ENCODE results near the gene OXCT1. TPM values are rescaled to one million over a fixed set of nuclear protein-coding genes. Genes with fewer than 3 reads are reported as not detected.

The OXCT1 gene
- total and polyA plus RNA-seq, 9 of the 15 experiments (the other 6 are each of a cell fraction or from before 2014, with no cell fraction given), result 24.7 to 61.2 (median 41.9) TPM

DNA sequence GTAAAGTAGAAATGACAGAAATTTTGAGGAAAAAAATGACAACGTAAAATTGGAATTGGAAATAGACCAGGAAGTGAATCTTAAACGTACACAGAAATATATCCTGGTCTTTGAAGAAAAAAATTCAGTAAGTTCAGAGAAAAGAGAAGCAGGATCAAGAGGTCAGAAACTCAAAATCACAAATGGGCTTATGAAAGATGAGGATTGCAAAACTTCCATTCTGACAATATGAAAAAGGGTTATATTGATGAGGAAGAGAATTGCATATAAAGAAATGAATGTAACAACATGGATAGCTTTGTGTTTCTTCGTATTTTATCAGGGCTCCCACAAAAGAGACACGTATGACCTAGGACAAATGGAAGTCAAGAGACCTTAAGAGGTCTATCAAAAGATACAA lies 58.1 kb downstream of the OXCT1 start:
- no peaks in the 10 kb centered on the region for H3K9me1 ChIP-seq (ENCODE audit: control insufficient read depth, insufficient read depth, low read length)
- WGBS (ENCODE audit: insufficient coverage, low coverage, missing lambda C conversion rate), result 40% methylated on average over 4 of the region's 4 CpGs
- in situ Hi-C loops (cut with MboI) (no loop called here), intact Hi-C loops (cut with micrococcal nuclease) (no loop called here)
- ATAC-seq (no peak), FAIRE-seq (no peak), DNase-seq (ENCODE audit: extremely low read depth in 1 of 4, low spot score in 3 of 4) (no peak)
- TF ChIP-seq NONO (IDR thresholded peaks at IDR 0.05; ENCODE audit: low read depth in 2 of 2, low read length in 1 of 2) (no peak), GABPA (tag; conservative IDR thresholded peaks at IDR 0.05; ENCODE audit: low read depth) (no peak), MIER1 (IDR thresholded peaks at IDR 0.05; ENCODE audit: low read depth) (no peak), ETV1 (tag; conservative IDR thresholded peaks at IDR 0.05; ENCODE audit: low read depth) (no peak), RNF2 (IDR thresholded peaks at IDR 0.05) (no peak), POLR3A (IDR thresholded peaks at IDR 0.05; ENCODE audit: borderline replicate concordance, extremely low read depth, insufficient read depth, insufficient read length) (no peak), HIVEP1 (CRISPR knock-in tag; IDR thresholded peaks at IDR 0.05) (no peak), DDX20 (tag; IDR thresholded peaks at IDR 0.05; ENCODE audit: low read depth) (no peak), HNRNPUL1 (IDR thresholded peaks at IDR 0.05; ENCODE audit: low read length) (no peak), NELFE (IDR thresholded peaks at IDR 0.05; ENCODE audit: insufficient read depth, insufficient read length) (no peak), PPARD (CRISPR knock-in tag; IDR thresholded peaks at IDR 0.05) (no peak), ZNF165 (CRISPR knock-in tag; IDR thresholded peaks at IDR 0.05; ENCODE audit: borderline replicate concordance) (no peak), KAT8 (IDR thresholded peaks at IDR 0.05; ENCODE audit: low read depth) (no peak), HDAC1 (IDR thresholded peaks at IDR 0.05) (no peak), ZNF282 (CRISPR knock-in tag; IDR thresholded peaks at IDR 0.05) (no peak), ZNF57 (CRISPR knock-in tag; IDR thresholded peaks at IDR 0.05) (no peak), ZNF77 (CRISPR knock-in tag; IDR thresholded peaks at IDR 0.05) (no peak), NFE2 (IDR thresholded peaks at IDR 0.05; ENCODE audit: low read depth) (no peak), NR2C1 (IDR thresholded peaks at IDR 0.05) (no peak), NR2C1 (tag; IDR thresholded peaks at IDR 0.05) (no peak)
- TF ChIP-seq, protein P1, sequence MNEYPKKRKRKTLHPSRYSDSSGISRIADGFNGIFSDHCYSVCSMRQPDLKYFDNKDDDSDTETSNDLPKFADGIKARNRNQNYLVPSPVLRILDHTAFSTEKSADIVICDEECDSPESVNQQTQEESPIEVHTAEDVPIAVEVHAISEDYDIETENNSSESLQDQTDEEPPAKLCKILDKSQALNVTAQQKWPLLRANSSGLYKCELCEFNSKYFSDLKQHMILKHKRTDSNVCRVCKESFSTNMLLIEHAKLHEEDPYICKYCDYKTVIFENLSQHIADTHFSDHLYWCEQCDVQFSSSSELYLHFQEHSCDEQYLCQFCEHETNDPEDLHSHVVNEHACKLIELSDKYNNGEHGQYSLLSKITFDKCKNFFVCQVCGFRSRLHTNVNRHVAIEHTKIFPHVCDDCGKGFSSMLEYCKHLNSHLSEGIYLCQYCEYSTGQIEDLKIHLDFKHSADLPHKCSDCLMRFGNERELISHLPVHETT (CRISPR knock-in tag; conservative IDR thresholded peaks at IDR 0.05 in 1 of 2, IDR thresholded peaks at IDR 0.05 in 1 of 2), result no peak
- no peak overlapping the region for H2AFZ ChIP-seq (ENCODE audit: low read depth, low read length)
- H4K20me1 ChIP-seq (replicated peaks; ENCODE audit: control insufficient read depth, insufficient read depth, low read length), result no peaks in the 10 kb centered on the region
- no TSS peak for BruUV-seq (replicated peaks)
- H3K36me3 ChIP-seq (ENCODE audit: control insufficient read depth, insufficient read depth, low read length), result peaks cover 6% of the 10 kb centered on the region; the same call in 1 of the 3 replicates
- POLR2A ChIA-PET, result no interaction called here
- H3K4me1 ChIP-seq (replicated peaks in 1 of 2; ENCODE audit: control insufficient read depth in 2 of 2, insufficient read depth in 2 of 2, low read length in 2 of 2), result no peaks in the 10 kb centered on the region; a peak in 1 of 5 replicates
- no peak overlapping the region for H3K9ac ChIP-seq (ENCODE audit: insufficient read depth in 1 of 2, low read depth in 2 of 2, low read length in 2 of 2)
- CTCF ChIA-PET (ENCODE audit: low intra/inter-chr PET ratio), result no interaction called here
- no peaks in the 10 kb centered on the region for H3K79me2 ChIP-seq (ENCODE audit: control insufficient read depth, insufficient read depth, low read length)
- H3K27ac ChIP-seq (ENCODE audit: extremely low read depth, low read depth, low read length), result no peak overlapping the region
- H3K27me3 ChIP-seq (ENCODE audit: control insufficient read depth in 2 of 2, insufficient read depth in 2 of 2, low read length in 2 of 2), result no peaks in the 10 kb centered on the region
- no peak overlapping the region for H3K4me2 ChIP-seq (ENCODE audit: insufficient read depth, low read length)
- H3K9me3 ChIP-seq (replicated peaks; ENCODE audit: control insufficient read depth, insufficient read depth, low read depth, low read length), result no peaks in the 10 kb centered on the region
- no peak overlapping the region for H3K4me3 ChIP-seq

All from K562 (cell line).